SK-N-SH (cell line): Measurements from ENCODE around the gene ARHGAP29. TPM values are rescaled to one million over a fixed set of nuclear protein-coding genes. Genes with fewer than 3 reads are reported as not detected.

Source experiments
- CTCF ChIA-PET: fragments of 300-600, 350-600 bp; formaldehyde crosslinking; extraction: SDS; loops from one replicate; lab custom pipeline; 2021; lab: Yijun Ruan, JAX
- POLR2A ChIA-PET: fragments of 350-600 bp; sonication (Branson Sonifier 250); formaldehyde crosslinking; extraction: SDS; loops from one replicate; lab custom pipeline; 2020; ENCODE audit warnings: antibody characterized with exemption, inconsistent platforms; lab: Yijun Ruan, JAX
- DNase-seq: peaks from one replicate; pipeline ENCODE4 v3.0.0; 2012
- H2AFZ ChIP-seq: fragments of 200-600 bp; sonication (generic); 2 replicates; pipeline ENCODE4 v1.8.1; 2016; ENCODE audit warnings: antibody characterized with exemption, mild to moderate bottlenecking, low read depth
- H3F3A ChIP-seq: fragments of 200-600 bp; sonication (generic); replicated peaks from 2 replicates; pipeline ENCODE3; 2016; ENCODE audit warnings: antibody characterized with exemption, mild to moderate bottlenecking; ENCODE audit not compliant: insufficient read depth
- H3K27ac ChIP-seq, 2 experiments: fragments of 200-500 bp in 1 of 2; fragments of 200-600 bp in 1 of 2; sonication (Bioruptor generic) in 1 of 2; sonication (generic), shearing (Covaris generic) in 1 of 2; 2 replicates each; pipeline versions ENCODE4 v1.5.1 to v1.6.1; 2014 to 2016; ENCODE audit warnings: low read depth in 2 of 2, inconsistent platforms in 1 of 2, low read length in 1 of 2, mild to moderate bottlenecking in 1 of 2, mixed read lengths in 1 of 2
- H3K27me3 ChIP-seq: fragments of 200-600 bp; sonication (generic), shearing (Covaris generic); 2 replicates; pipeline ENCODE4 v1.6.1; 2016; ENCODE audit warnings: mixed run types; ENCODE audit not compliant: insufficient read depth
- H3K36me3 ChIP-seq, 2 experiments: fragments of 200-500 bp in 1 of 2; fragments of 200-600 bp in 1 of 2; sonication (Bioruptor generic) in 1 of 2; sonication (generic) in 1 of 2; replicated peaks in 1 of 2; 2 replicates each; pipeline versions ENCODE3 to v1.5.1; 2014 to 2016; ENCODE audit warnings: low read length in 1 of 2, mild to moderate bottlenecking in 1 of 2; ENCODE audit not compliant: insufficient read depth in 2 of 2, control insufficient read depth in 1 of 2
- H3K4me1 ChIP-seq, 2 experiments: fragments of 200-500 bp in 1 of 2; fragments of 200-600 bp in 1 of 2; sonication (Bioruptor generic) in 1 of 2; sonication (generic), shearing (Covaris generic) in 1 of 2; 2 replicates each; pipeline versions ENCODE4 v1.5.1 to v1.6.1; 2014 to 2016; ENCODE audit warnings: low read depth in 1 of 2, low read length in 1 of 2, mixed run types in 1 of 2; ENCODE audit not compliant: insufficient read depth in 2 of 2, control insufficient read depth in 1 of 2
- H3K4me2 ChIP-seq: fragments of 200-600 bp; sonication (generic), shearing (Covaris generic); 2 replicates; pipeline ENCODE4 v1.6.1; 2017; ENCODE audit warnings: mixed run types
- H3K4me3 ChIP-seq, 2 experiments: fragments of 200-500 bp in 1 of 2; fragments of 200-600 bp in 1 of 2; sonication (Bioruptor generic) in 1 of 2; sonication (generic), shearing (Covaris generic) in 1 of 2; 2 replicates each; pipeline versions ENCODE4 v1.5.1 to v1.8.1; 2014 to 2016; ENCODE audit warnings: low read depth in 2 of 2, inconsistent platforms in 1 of 2, low read length in 1 of 2, mild to moderate bottlenecking in 1 of 2, mixed read lengths in 1 of 2, moderate library complexity in 1 of 2
- H3K79me2 ChIP-seq: fragments of 200-600 bp; sonication (generic); 2 replicates; pipeline ENCODE4 v1.8.1; 2017; ENCODE audit warnings: mild to moderate bottlenecking; ENCODE audit not compliant: insufficient read depth
- H3K9ac ChIP-seq: fragments of 200-600 bp; sonication (generic); 2 replicates; pipeline ENCODE4 v1.6.1; 2017; ENCODE audit warnings: mixed run types
- H3K9me2 ChIP-seq: fragments of 200-600 bp; sonication (generic); 2 replicates; pipeline ENCODE4 v1.6.1; 2017; ENCODE audit warnings: mixed run types
- H3K9me3 ChIP-seq: fragments of 200-600 bp; sonication (generic); 2 replicates; pipeline ENCODE4 v1.6.1; 2017; ENCODE audit warnings: mixed run types, mild to moderate bottlenecking, moderate library complexity
- H4K20me1 ChIP-seq: fragments of 200-600 bp; sonication (generic); 2 replicates; pipeline ENCODE4 v1.6.1; 2017; ENCODE audit warnings: mild to moderate bottlenecking, mixed run types; ENCODE audit not compliant: insufficient read depth
- CTCF ChIP-seq: fragments of 200-600 bp; sonication (generic); IDR thresholded peaks from 2 replicates; pipeline ENCODE4 v1.6.1; 2017; ENCODE audit warnings: antibody characterized with exemption, mild to moderate bottlenecking, moderate library complexity
- ELF1 ChIP-seq: IDR thresholded peaks from 2 replicates; pipeline ENCODE4 v1.4.0; 2012
- EP300 ChIP-seq, 2 experiments: IDR thresholded peaks; 2 replicates each; pipeline versions ENCODE4 v1.4.0 to v1.6.1; 2012; ENCODE audit warnings: borderline replicate concordance in 1 of 2, low read depth in 1 of 2, low read length in 1 of 2
- EZH2phosphoT487 ChIP-seq: fragments of 200-600 bp; sonication (generic); IDR thresholded peaks from 2 replicates; pipeline ENCODE4 v1.6.1; 2017; ENCODE audit warnings: low read depth, mixed run types, mild to moderate bottlenecking, antibody characterized with exemption, moderate library complexity, borderline replicate concordance
- FOSL2 ChIP-seq: IDR thresholded peaks from 2 replicates; pipeline ENCODE4 v1.4.0; 2012; ENCODE audit warnings: low read depth, mild to moderate bottlenecking, moderate library complexity, borderline replicate concordance
- FOXM1 ChIP-seq: IDR thresholded peaks from 2 replicates; pipeline ENCODE4 v1.4.0; 2012; ENCODE audit warnings: low read depth, mild to moderate bottlenecking
- GABPA ChIP-seq: IDR thresholded peaks from 2 replicates; pipeline ENCODE4 v1.4.0; 2012; ENCODE audit warnings: low read depth, mild to moderate bottlenecking
- GATA2 ChIP-seq: sonication (generic); formaldehyde crosslinking; IDR thresholded peaks from 2 replicates; pipeline ENCODE4 v1.5.0; 2020; ENCODE audit warnings: mild to moderate bottlenecking, missing genetic modification reagents
- IRF3 ChIP-seq: fragments of 150-350 bp; IDR thresholded peaks from 2 replicates; pipeline ENCODE4 v1.6.1; 2016; ENCODE audit warnings: mild to moderate bottlenecking, low read depth, low read length
- JUND ChIP-seq: IDR thresholded peaks from 2 replicates; pipeline ENCODE4 v1.4.0; 2012
- MAX ChIP-seq: IDR thresholded peaks from 2 replicates; pipeline ENCODE4 v1.4.0; 2012; ENCODE audit warnings: low read depth
- MXI1 ChIP-seq: IDR thresholded peaks from 2 replicates; pipeline ENCODE4 v1.6.1; 2012; ENCODE audit warnings: mild to moderate bottlenecking, low read depth, low read length, improper control_type of control experiment
- NFIC ChIP-seq: IDR thresholded peaks from 2 replicates; pipeline ENCODE4 v1.4.0; 2012; ENCODE audit warnings: borderline replicate concordance
- POLR2AphosphoS5 ChIP-seq: IDR thresholded peaks from 2 replicates; pipeline ENCODE4 v1.6.1; 2012; ENCODE audit warnings: low read depth, low read length
- RAD21 ChIP-seq: IDR thresholded peaks from 2 replicates; pipeline ENCODE4 v1.6.1; 2012; ENCODE audit warnings: mild to moderate bottlenecking, low read length
- SIN3A ChIP-seq: IDR thresholded peaks from 2 replicates; pipeline ENCODE4 v1.6.1; 2012; ENCODE audit warnings: low read depth, mild to moderate bottlenecking, low read length, moderate library complexity, borderline replicate concordance
- SMC3 ChIP-seq: IDR thresholded peaks from 2 replicates; pipeline ENCODE4 v1.6.1; 2012; ENCODE audit warnings: low read depth, low read length, improper control_type of control experiment
- TAF1 ChIP-seq: IDR thresholded peaks from 2 replicates; pipeline ENCODE4 v1.6.1; 2012; ENCODE audit warnings: low read depth, mild to moderate bottlenecking, low read length, moderate library complexity, borderline replicate concordance
- TCF12 ChIP-seq: IDR thresholded peaks from 2 replicates; pipeline ENCODE4 v1.4.0; 2012
- TEAD4 ChIP-seq: IDR thresholded peaks from 2 replicates; pipeline ENCODE4 v1.4.0; 2012; ENCODE audit warnings: mild to moderate bottlenecking, borderline replicate concordance; ENCODE audit not compliant: insufficient read depth
- USF1 ChIP-seq: IDR thresholded peaks from 2 replicates; pipeline ENCODE4 v1.4.0; 2012; ENCODE audit warnings: low read depth, borderline replicate concordance
- USF2 ChIP-seq: fragments of 150-350 bp; IDR thresholded peaks from 2 replicates; pipeline ENCODE4 v1.6.1; 2017; ENCODE audit warnings: antibody characterized with exemption, low read length, low read depth, borderline replicate concordance
- YY1 ChIP-seq: IDR thresholded peaks from 2 replicates; pipeline ENCODE4 v1.4.0; 2012; ENCODE audit warnings: low read depth, mild to moderate bottlenecking
- WGBS: methylation state at CpG from one replicate; pipeline ENCODE4 v1.1.6; 2017; ENCODE audit warnings: low lambda C conversion rate; 5-methylcytosine and 5-hydroxymethylcytosine counted together
- polyA plus RNA-seq, 3 experiments: library from polyadenylated mRNA; depleted of rRNA; stranded (reverse); fragments of >200 nt; gene quantifications; 2 replicates each; pipeline ENCODE4 v1.2.3, GENCODE V29; 2012

ARHGAP29 gene
- polyA plus RNA-seq, 1 of the 3 experiments (the other 2 are of a cell fraction), result 20.1 TPM

GRCh38 chr1:94146273-94146672, 91.1 kb downstream of the ARHGAP29 start:
- Histone ChIP-seq H2AFZ (no peak overlapping the region), H3K4me3 (no peak overlapping the region), H4K20me1 (no peaks in the 10 kb centered on the region), H3K79me2 (no peaks in the 10 kb centered on the region)
- ChIA-PET POLR2A (no interaction called here), CTCF (no interaction called here)
- TF ChIP-seq TCF12 (no peak), YY1 (no peak), POLR2AphosphoS5 (no peak), GATA2 (CRISPR knock-in tag) (no peak), ELF1 (no peak), USF1 (no peak)
- TF ChIP-seq, all 33 proteins: peak for 0
- Histone ChIP-seq H3K27ac (no peak overlapping the region), H3K4me1 (peaks cover 0 to 5% of the 10 kb centered on the region in 2 experiments; a peak in 1 of 4 replicates), H3K36me3 (no peaks in the 10 kb centered on the region), H3K9me3 (no peaks in the 10 kb centered on the region), H3F3A (no peaks in the 10 kb centered on the region), H3K9ac (no peak overlapping the region), H3K9me2 (no peaks in the 10 kb centered on the region), H3K4me2 (no peak overlapping the region), H3K27me3 (no peaks in the 10 kb centered on the region)
- WGBS, result 95% methylated on average over 5 of the region's 5 CpGs
- no peak for DNase-seq

- H3K4me3 ChIP-seq, result no peak overlapping the region
- H2AFZ ChIP-seq, result no peak overlapping the region
- no peak overlapping the region for H3K27ac ChIP-seq
- DNase-seq, result no peak
- ChIA-PET CTCF (no interaction called here), POLR2A (no interaction called here)
- H3K9ac ChIP-seq, result no peak overlapping the region
- no peak overlapping the region for H3K4me2 ChIP-seq
- no peaks in the 10 kb centered on the region for H3K36me3 ChIP-seq
- H3K9me2 ChIP-seq, result no peaks in the 10 kb centered on the region
- H4K20me1 ChIP-seq, result no peaks in the 10 kb centered on the region
- H3K79me2 ChIP-seq, result no peaks in the 10 kb centered on the region
- H3F3A ChIP-seq, result no peaks in the 10 kb centered on the region
- H3K9me3 ChIP-seq, result no peaks in the 10 kb centered on the region
- H3K27me3 ChIP-seq, result no peaks in the 10 kb centered on the region
- WGBS, result 100% methylated on average over 1 of the region's 1 CpG
- H3K4me1 ChIP-seq, result peaks cover 0 to 5% of the 10 kb centered on the region in 2 experiments; a peak in 1 of 4 replicates
- no peak for TF ChIP-seq EZH2phosphoT487
- TF ChIP-seq GABPA, result no peak
- TF ChIP-seq FOXM1, result no peak
- TF ChIP-seq CTCF, result no peak
- no peak for TF ChIP-seq ELF1
- no peak for TF ChIP-seq SIN3A
- TF ChIP-seq TEAD4, result no peak
- no peak for TF ChIP-seq NFIC
- no peak for TF ChIP-seq TAF1
- no peak for TF ChIP-seq SMC3
- no peak for TF ChIP-seq MXI1
- no peak for TF ChIP-seq USF2
- no peak for TF ChIP-seq EP300 (IDR thresholded peaks at IDR 0.05; ENCODE audit: borderline replicate concordance in 1 of 2, low read depth in 1 of 2, low read length in 1 of 2)
- TF ChIP-seq RAD21, result no peak
- no peak for TF ChIP-seq FOSL2
- TF ChIP-seq TCF12, result no peak
- TF ChIP-seq JUND, result no peak
- no peak for TF ChIP-seq IRF3
- TF ChIP-seq MAX, result no peak
These were observed 92.5 kb downstream of the ARHGAP29 start for GRCh38 chr1:94144836-94145235.
